Mammary epithelial cell (primary cell): ENCODE measurements around the gene GFER.

ENCODE experiments used
- CTCF ChIP-seq, 2 donors: IDR thresholded peaks in 1 of 2; conservative IDR thresholded peaks in 1 of 2; 2 replicates each; pipeline ENCODE4 v1.5.1; 2011 to 2012; ENCODE audit warnings: inconsistent platforms in 2 of 2, low read length in 2 of 2, mild to moderate bottlenecking in 2 of 2, control low read depth in 1 of 2, low read depth in 1 of 2; ENCODE audit not compliant: insufficient read depth in 1 of 2; ENCODE audit errors: extremely low read depth in 1 of 2
- EZH2 ChIP-seq: IDR thresholded peaks from 2 replicates; pipeline ENCODE4 v1.6.1; 2012; ENCODE audit warnings: low read length, inconsistent platforms, borderline replicate concordance

DNA sequence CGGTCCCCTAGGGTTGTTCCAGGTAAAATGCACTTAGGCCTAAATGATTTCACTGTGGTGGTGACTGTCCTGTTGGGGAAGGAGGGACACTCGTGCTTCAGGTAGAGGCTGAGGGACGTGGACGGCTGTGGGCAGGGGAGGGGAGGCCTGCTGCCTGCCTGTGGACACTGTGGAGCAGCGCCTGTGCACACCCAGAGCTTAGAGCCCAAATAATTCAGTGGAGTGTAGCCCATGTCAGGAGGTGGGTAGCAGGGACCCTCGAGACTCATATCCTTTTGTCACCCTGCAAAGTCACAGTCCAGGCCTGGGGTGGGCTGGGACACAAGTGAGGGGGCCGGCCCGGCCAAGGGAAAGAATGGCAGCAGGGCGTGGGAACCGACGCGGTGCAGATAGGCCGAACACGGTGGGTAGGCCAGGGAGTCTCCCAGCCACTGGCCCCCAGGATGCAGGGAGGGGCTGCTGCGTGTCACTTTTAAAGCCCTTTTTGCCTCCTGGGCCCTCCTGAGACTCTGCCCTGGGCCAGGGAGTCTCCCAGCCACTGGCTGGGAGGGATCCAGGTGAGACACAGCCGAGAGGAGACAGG, 42.0 kb downstream of the GFER start:
- TF ChIP-seq CTCF (conservative IDR thresholded peaks at IDR 0.05 in 1 of 2, IDR thresholded peaks at IDR 0.05 in 1 of 2; ENCODE audit: extremely low read depth in 1 of 2, insufficient read depth in 1 of 2, low read depth in 1 of 2, low read length in 2 of 2), result no peak
- no peak for TF ChIP-seq EZH2
